Neural crest cell (in vitro differentiated cells): ENCODE measurements around the gene RXRG. TPM values are rescaled to one million over a fixed set of nuclear protein-coding genes. Genes with fewer than 3 reads are reported as not detected.

ENCODE experiments used
- DNase-seq: peaks from one replicate; pipeline ENCODE4 v3.0.0; 2021; ENCODE audit warnings: low read depth, mixed read lengths, low spot score
- H3K27ac Mint-ChIP-seq: one replicate; pipeline ENCODE4 v1.8.0; 2021; ENCODE audit warnings: mild to moderate bottlenecking, mixed read lengths; ENCODE audit not compliant: unreplicated experiment
- H3K27me3 Mint-ChIP-seq: 2 replicates; pipeline ENCODE4 v1.8.0; 2021; ENCODE audit warnings: low read depth, mild to moderate bottlenecking, mixed read lengths
- H3K36me3 Mint-ChIP-seq: 2 replicates; pipeline ENCODE4 v1.8.0; 2021; ENCODE audit warnings: low read depth, mild to moderate bottlenecking, mixed read lengths
- H3K4me1 Mint-ChIP-seq: 2 replicates; pipeline ENCODE4 v1.8.0; 2021; ENCODE audit warnings: mixed read lengths
- H3K4me3 Mint-ChIP-seq: one replicate; pipeline ENCODE4 v1.8.0; 2021; ENCODE audit warnings: mild to moderate bottlenecking, mixed read lengths
- H3K9me3 Mint-ChIP-seq: 2 replicates; pipeline ENCODE4 v1.8.0; 2021; ENCODE audit warnings: mixed read lengths
- total RNA-seq: library from RNA; stranded (reverse); gene quantifications from 2 replicates; pipeline ENCODE4 v1.2.1, GENCODE V29; 2021
- TF ChIP-seq, protein P1 (sequence below): fragments of 200-600 bp; sonication (generic); conservative IDR thresholded peaks from 2 replicates; pipeline ENCODE4 v1.5.0; 2021; ENCODE audit warnings: antibody characterized with exemption, mild to moderate bottlenecking

Gene RXRG
- total RNA-seq, 1 donor from 2014 or later, result 6.7 TPM

DNA sequence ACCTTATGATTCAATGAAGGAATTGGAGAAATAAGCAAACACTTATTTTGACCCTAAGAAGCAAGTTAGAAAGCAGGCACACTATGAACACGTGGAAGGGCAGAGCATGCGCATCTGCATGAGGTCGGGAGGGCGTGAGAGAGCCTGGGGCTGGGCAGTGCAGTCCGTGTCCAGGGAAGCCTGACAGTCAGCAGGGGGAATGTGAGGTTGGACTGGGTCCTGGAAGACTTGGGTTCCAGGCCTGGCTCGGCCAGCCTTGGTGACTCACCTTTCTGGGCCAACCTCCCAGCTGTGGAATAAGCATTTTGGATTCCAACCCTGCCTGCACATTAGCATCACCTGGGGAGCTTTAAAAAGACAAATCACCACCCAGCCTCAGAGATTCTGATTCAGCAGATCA is 61.9 kb downstream of the RXRG start:
- TF ChIP-seq, protein P1, sequence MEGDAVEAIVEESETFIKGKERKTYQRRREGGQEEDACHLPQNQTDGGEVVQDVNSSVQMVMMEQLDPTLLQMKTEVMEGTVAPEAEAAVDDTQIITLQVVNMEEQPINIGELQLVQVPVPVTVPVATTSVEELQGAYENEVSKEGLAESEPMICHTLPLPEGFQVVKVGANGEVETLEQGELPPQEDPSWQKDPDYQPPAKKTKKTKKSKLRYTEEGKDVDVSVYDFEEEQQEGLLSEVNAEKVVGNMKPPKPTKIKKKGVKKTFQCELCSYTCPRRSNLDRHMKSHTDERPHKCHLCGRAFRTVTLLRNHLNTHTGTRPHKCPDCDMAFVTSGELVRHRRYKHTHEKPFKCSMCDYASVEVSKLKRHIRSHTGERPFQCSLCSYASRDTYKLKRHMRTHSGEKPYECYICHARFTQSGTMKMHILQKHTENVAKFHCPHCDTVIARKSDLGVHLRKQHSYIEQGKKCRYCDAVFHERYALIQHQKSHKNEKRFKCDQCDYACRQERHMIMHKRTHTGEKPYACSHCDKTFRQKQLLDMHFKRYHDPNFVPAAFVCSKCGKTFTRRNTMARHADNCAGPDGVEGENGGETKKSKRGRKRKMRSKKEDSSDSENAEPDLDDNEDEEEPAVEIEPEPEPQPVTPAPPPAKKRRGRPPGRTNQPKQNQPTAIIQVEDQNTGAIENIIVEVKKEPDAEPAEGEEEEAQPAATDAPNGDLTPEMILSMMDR, result no peak
- Mint-ChIP-seq H3K4me1 (no peaks in the 10 kb centered on the region), H3K4me3 (no peak overlapping the region), H3K27me3 (peaks cover 77% of the 10 kb centered on the region), H3K36me3 (no peaks in the 10 kb centered on the region), H3K27ac (no peak overlapping the region), H3K9me3 (no peaks in the 10 kb centered on the region)
- DNase-seq, result no peak

DNA sequence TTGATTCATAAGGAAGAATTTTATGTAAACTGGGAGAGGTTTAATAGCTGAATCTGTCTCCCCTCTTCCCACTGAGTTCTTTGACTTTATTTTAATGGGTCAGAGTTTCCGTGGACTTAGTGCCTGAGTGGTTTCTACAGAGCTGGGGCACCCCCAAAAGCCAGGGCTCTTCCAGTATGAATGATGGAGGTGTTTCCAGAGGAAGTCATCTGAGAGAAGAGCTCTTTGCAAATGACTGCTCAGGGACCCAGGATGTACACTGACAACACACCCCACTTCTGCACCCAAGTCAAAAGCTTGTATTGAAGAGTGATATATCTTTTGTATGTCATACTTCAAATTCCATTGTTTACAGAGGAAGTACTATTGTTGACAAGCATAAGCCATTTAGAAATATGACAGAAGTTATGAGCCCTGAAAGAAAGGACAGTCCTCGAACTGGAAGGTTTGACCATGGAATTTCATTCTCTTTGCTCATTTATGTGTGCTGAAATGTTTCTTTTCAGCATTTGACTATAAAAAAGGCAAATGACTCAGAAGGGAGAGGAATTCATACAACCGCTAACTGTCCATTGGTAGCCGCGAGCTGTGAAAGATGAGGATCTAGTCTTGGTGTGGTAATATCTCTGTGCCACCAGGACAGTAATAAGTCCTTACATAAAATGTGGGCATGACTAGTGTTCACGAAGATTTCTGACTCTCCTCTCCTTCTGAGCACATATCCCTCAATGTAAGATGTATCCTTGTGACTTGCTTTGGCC is 63.0 kb downstream of the RXRG start:
- no peaks in the 10 kb centered on the region for H3K36me3 Mint-ChIP-seq
- no peak for DNase-seq
- peaks cover 3% of the 10 kb centered on the region for H3K4me1 Mint-ChIP-seq
- peaks cover 73% of the 10 kb centered on the region for H3K27me3 Mint-ChIP-seq
- no peak overlapping the region for H3K4me3 Mint-ChIP-seq
- H3K27ac Mint-ChIP-seq, result no peak overlapping the region
- no peaks in the 10 kb centered on the region for H3K9me3 Mint-ChIP-seq
- TF ChIP-seq, protein P1, result no peak

DNA sequence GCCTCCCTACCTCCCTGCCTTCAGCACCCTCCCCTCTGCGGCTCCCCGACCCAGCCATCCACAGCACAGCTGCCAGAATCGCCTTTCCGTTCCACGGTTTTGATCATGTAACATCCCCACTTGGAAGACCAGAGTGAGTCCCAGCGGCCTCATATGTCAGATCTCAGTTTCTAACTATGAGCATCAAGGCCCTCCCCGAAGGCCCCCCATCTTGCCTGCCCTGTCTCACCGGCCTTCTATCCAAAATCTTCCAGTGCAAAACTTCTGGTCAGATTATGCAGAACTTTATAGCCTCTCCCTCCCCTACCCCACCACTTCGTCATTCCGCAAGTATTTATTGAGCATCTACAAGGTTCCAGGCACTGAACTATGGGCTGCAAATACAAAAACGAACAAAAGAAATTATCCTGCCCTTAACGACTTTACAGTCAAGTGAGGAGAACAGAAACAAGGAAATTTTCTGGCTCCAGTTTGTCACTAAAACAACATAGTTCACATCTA is 68.1 kb downstream of the RXRG start:
- Mint-ChIP-seq H3K9me3 (no peaks in the 10 kb centered on the region), H3K27ac (no peak overlapping the region), H3K36me3 (no peaks in the 10 kb centered on the region), H3K4me1 (peaks cover 17% of the 10 kb centered on the region), H3K4me3 (peak overlapping the region; percentile 83), H3K27me3 (peaks cover 89% of the 10 kb centered on the region)
- TF ChIP-seq, protein P1, result no peak
- DNase-seq, result no peak

DNA sequence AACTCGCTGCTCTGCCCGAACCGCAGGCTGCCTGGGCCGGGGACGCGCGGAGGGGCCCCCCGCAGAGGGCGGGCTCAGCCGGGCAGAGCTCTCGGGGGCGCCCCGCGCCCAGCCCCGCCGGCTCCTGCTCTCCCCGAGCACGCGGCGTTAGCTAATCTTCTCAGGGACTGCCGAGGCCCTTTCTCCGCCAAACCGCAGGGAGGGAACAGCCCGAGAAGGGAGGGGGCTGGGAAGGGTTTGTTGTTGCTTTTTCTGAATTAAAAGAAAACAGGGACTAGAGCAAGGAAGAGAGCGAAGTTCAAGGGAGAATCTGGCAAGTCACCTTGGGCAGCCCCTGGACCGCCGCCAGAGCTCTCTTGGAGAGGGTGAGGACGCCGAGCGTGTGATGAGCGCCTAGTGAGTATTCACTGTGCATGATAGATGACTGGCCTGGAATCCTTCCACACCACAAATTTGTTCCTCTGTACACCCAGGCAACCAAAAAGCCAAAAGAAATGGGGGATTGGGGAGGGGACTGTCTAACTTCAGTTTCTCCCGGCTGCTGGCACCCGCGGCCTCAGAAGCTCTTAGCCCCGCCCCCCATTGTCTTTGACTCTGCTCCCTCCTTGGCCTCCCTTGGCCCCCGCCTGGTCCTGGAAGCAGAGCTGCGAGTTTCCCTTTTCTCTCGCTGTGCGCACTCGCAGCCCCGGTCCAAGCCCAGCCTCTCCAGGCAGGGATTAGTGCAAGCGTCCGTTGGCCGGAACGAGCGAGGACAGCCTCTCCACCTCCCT is 68.7 kb downstream of the RXRG start:
- no peaks in the 10 kb centered on the region for H3K36me3 Mint-ChIP-seq
- TF ChIP-seq, protein P1, result no peak
- H3K27ac Mint-ChIP-seq, result peak overlapping the region; percentile 76
- peaks cover 92% of the 10 kb centered on the region for H3K27me3 Mint-ChIP-seq
- DNase-seq, result peak; percentile 56
- H3K4me3 Mint-ChIP-seq, result peak overlapping the region; percentile 83
- H3K9me3 Mint-ChIP-seq, result no peaks in the 10 kb centered on the region
- H3K4me1 Mint-ChIP-seq, result peaks cover 17% of the 10 kb centered on the region

DNA sequence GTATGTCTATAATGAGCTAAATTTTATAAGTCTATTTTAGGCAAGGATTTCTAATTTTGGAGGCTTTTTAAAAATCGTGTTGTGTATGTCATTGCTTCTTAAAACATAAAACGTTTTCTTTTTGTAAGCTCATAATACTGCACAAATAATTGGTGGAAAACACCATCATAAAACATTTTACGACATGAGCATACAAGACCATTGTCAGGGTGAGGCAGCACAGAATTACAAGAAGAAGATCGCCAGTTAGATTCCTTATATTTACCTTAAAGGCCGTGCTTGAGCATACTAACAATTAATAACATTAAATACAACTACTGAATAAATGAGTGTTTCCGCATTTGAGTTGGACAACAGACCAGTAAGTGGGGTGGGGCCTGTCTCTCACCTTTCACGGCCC is 69.3 kb downstream of the RXRG start:
- no peaks in the 10 kb centered on the region for H3K36me3 Mint-ChIP-seq
- TF ChIP-seq, protein P1, result no peak
- peaks cover 17% of the 10 kb centered on the region for H3K4me1 Mint-ChIP-seq
- peak overlapping the region; percentile 54 for H3K4me3 Mint-ChIP-seq
- DNase-seq, result no peak
- H3K9me3 Mint-ChIP-seq, result no peaks in the 10 kb centered on the region
- H3K27me3 Mint-ChIP-seq, result peaks cover 92% of the 10 kb centered on the region
- H3K27ac Mint-ChIP-seq, result no peak overlapping the region
